Activated naive CD8-positive, alpha-beta T cell (primary cell): ENCODE measurements around the gene CITED4.
A peak's percentile ranks its signal among the peaks of the same experiment; 100 is the strongest.

Experiments used
- H3K27ac Mint-ChIP-seq: one replicate; pipeline ENCODE4 v1.8.0; 2021; ENCODE audit warnings: mixed read lengths
- H3K27me3 Mint-ChIP-seq: one replicate; pipeline ENCODE4 v1.8.0; 2021; ENCODE audit warnings: mixed read lengths
- H3K36me3 Mint-ChIP-seq: one replicate; pipeline ENCODE4 v1.8.0; 2021; ENCODE audit warnings: mixed read lengths
- H3K4me1 Mint-ChIP-seq: one replicate; pipeline ENCODE4 v1.8.0; 2021; ENCODE audit warnings: low read depth, mixed read lengths
- H3K4me3 Mint-ChIP-seq: one replicate; pipeline ENCODE4 v1.8.0; 2021; ENCODE audit warnings: mild to moderate bottlenecking, mixed read lengths
- H3K9me3 Mint-ChIP-seq: one replicate; pipeline ENCODE4 v1.8.0; 2021; ENCODE audit warnings: low read depth, mixed read lengths

Gene CITED4, protein sequence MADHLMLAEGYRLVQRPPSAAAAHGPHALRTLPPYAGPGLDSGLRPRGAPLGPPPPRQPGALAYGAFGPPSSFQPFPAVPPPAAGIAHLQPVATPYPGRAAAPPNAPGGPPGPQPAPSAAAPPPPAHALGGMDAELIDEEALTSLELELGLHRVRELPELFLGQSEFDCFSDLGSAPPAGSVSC

DNA sequence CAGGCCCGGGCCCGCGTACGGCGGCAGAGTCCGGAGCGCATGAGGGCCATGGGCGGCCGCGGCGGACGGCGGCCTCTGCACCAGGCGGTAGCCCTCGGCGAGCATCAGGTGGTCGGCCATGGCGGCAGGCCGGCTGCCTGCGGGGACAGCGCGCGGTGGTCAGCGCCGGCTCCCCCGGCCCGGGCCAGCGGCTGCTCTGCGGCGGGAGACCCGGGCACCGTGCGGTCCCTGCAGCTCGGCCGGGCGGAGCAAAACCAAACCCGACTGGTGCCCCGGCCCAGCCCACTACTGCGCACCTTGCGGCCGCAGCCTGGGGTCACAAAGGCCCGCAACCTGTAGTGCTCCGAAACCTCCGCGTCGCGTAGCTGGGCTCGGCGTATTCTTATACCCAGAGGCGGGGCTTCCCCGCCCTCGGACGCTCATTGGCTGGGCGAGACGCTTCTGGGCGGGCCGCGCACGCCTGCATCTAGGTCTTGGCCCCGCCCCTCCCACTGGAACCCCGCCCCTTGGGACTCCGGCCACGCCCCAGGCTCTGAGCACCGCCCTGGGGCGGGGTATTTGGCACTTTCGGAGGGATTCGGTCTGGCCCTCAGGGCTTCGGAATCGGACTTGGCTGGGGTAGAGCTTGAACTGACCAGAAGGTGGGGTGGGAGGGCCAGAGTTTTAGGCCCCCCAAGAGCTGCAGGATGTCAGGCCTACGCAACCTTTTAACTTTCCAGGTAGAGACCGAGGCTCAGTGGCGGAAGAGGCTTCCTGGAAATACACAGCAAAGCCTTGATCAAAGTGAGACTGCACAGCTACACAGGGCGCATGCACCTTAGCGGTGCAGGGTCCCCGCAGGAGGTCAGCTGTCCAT lies at the start of gene CITED4:
Gene CITED4 (minus strand): TSS at position 356 of the 856 bp plus-strand sequence. CDS start 236 bp downstream, at position 120.
- Mint-ChIP-seq H3K27ac (peak within 1 kb of the TSS; percentile 95), H3K36me3 (no peaks in the 10 kb centered on the region), H3K4me3 (peak within 1 kb of the TSS; percentile 92), H3K9me3 (no peaks in the 10 kb centered on the region), H3K4me1 (peaks cover 13% of the 10 kb centered on the region), H3K27me3 (no peaks in the 10 kb centered on the region)

- no peak overlapping the region for H3K27ac Mint-ChIP-seq
- H3K4me1 Mint-ChIP-seq = no peaks in the 10 kb centered on the region
- no peaks in the 10 kb centered on the region for H3K27me3 Mint-ChIP-seq
- no peaks in the 10 kb centered on the region for H3K36me3 Mint-ChIP-seq
- no peaks in the 10 kb centered on the region for H3K9me3 Mint-ChIP-seq
- no peak overlapping the region for H3K4me3 Mint-ChIP-seq
Observed at GRCh38 chr1:40911105-40911504, 48.9 kb upstream of the CITED4 start.

- no peaks in the 10 kb centered on the region for H3K9me3 Mint-ChIP-seq
- no peaks in the 10 kb centered on the region for H3K4me1 Mint-ChIP-seq
- no peak overlapping the region for H3K4me3 Mint-ChIP-seq
- no peaks in the 10 kb centered on the region for H3K27me3 Mint-ChIP-seq
- H3K27ac Mint-ChIP-seq = no peak overlapping the region
- no peaks in the 10 kb centered on the region for H3K36me3 Mint-ChIP-seq
Observed at GRCh38 chr1:40909281-40909680, 47.1 kb upstream of the CITED4 start.

DNA sequence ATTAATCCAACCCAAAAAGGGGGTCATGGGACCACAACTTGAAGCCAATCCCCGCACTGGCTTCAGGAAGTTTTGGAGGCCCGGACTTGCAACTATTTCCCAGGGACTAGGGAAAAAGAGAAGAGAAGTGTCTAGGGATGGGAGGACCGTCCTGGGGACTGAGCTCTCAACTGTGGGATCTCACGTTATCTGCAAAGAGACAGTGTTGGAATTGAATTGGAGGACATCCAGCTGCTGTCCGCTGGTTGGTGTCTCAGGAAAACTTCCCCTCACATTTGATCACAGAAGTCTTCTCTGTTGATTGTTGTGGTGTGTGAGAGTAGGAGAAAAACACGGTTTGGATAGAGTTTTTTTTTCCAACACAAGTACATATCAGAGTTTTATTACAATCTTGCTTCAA lies 46.2 kb upstream of the CITED4 start:
- Mint-ChIP-seq H3K4me3 (no peak overlapping the region), H3K4me1 (no peaks in the 10 kb centered on the region), H3K9me3 (no peaks in the 10 kb centered on the region), H3K27me3 (no peaks in the 10 kb centered on the region), H3K27ac (no peak overlapping the region), H3K36me3 (no peaks in the 10 kb centered on the region)

DNA sequence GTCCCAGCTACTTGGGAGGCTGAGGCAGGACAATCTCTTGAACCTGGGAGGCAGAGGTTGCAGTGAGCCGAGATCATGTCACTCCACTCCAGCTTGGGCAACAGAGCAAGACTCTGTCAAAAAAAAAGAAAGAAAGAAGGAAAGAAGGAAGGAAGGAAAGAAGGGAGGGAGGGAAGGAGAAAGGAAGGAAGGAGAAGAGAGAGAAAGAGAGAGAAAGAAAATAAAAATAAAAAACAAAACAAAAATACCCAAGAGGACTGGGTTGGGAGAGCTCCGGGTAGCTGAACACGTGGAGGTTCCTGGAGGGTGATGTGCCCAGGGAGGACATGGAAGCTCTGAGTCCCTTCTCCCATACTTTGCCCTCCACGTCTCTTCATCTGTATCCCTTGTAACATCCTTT lies 45.7 kb upstream of the CITED4 start:
- H3K36me3 Mint-ChIP-seq = no peaks in the 10 kb centered on the region
- H3K27ac Mint-ChIP-seq = no peak overlapping the region
- H3K4me1 Mint-ChIP-seq = no peaks in the 10 kb centered on the region
- H3K27me3 Mint-ChIP-seq = no peaks in the 10 kb centered on the region
- H3K4me3 Mint-ChIP-seq = no peak overlapping the region
- no peaks in the 10 kb centered on the region for H3K9me3 Mint-ChIP-seq

GRCh38 chr1:40906781-40907400 lies 44.7 kb upstream of the CITED4 start:
- Mint-ChIP-seq H3K4me3 (no peak overlapping the region), H3K4me1 (no peaks in the 10 kb centered on the region), H3K36me3 (no peaks in the 10 kb centered on the region), H3K9me3 (no peaks in the 10 kb centered on the region), H3K27me3 (no peaks in the 10 kb centered on the region), H3K27ac (no peak overlapping the region)

- H3K4me3 Mint-ChIP-seq = no peak overlapping the region
- H3K4me1 Mint-ChIP-seq = no peaks in the 10 kb centered on the region
Observed at GRCh38 chr1:40905061-40905460, 42.9 kb upstream of the CITED4 start.

GRCh38 chr1:40903106-40903505 lies 40.9 kb upstream of the CITED4 start:
- no peaks in the 10 kb centered on the region for H3K4me1 Mint-ChIP-seq
- no peaks in the 10 kb centered on the region for H3K9me3 Mint-ChIP-seq
- H3K4me3 Mint-ChIP-seq = no peak overlapping the region
- no peak overlapping the region for H3K27ac Mint-ChIP-seq
- no peaks in the 10 kb centered on the region for H3K27me3 Mint-ChIP-seq
- H3K36me3 Mint-ChIP-seq = no peaks in the 10 kb centered on the region

More at GRCh38 chr1:40905061-40905460, 42.9 kb upstream of the CITED4 start:
- H3K9me3 Mint-ChIP-seq = no peaks in the 10 kb centered on the region
- no peaks in the 10 kb centered on the region for H3K27me3 Mint-ChIP-seq
- H3K27ac Mint-ChIP-seq = no peak overlapping the region
- no peaks in the 10 kb centered on the region for H3K36me3 Mint-ChIP-seq

- no peaks in the 10 kb centered on the region for H3K27me3 Mint-ChIP-seq
- peaks cover 2% of the 10 kb centered on the region for H3K36me3 Mint-ChIP-seq
- H3K27ac Mint-ChIP-seq = no peak overlapping the region
- no peaks in the 10 kb centered on the region for H3K9me3 Mint-ChIP-seq
- H3K4me1 Mint-ChIP-seq = no peaks in the 10 kb centered on the region
- H3K4me3 Mint-ChIP-seq = no peak overlapping the region
Observed at GRCh38 chr1:40901886-40902852, 40.0 kb upstream of the CITED4 start.

GRCh38 chr1:40899230-40899870 lies 37.2 kb upstream of the CITED4 start:
- peaks cover 10% of the 10 kb centered on the region for H3K9me3 Mint-ChIP-seq
- H3K4me1 Mint-ChIP-seq = no peaks in the 10 kb centered on the region
- no peak overlapping the region for H3K4me3 Mint-ChIP-seq
- no peaks in the 10 kb centered on the region for H3K27me3 Mint-ChIP-seq
- peaks cover 10% of the 10 kb centered on the region for H3K36me3 Mint-ChIP-seq
- no peak overlapping the region for H3K27ac Mint-ChIP-seq

DNA sequence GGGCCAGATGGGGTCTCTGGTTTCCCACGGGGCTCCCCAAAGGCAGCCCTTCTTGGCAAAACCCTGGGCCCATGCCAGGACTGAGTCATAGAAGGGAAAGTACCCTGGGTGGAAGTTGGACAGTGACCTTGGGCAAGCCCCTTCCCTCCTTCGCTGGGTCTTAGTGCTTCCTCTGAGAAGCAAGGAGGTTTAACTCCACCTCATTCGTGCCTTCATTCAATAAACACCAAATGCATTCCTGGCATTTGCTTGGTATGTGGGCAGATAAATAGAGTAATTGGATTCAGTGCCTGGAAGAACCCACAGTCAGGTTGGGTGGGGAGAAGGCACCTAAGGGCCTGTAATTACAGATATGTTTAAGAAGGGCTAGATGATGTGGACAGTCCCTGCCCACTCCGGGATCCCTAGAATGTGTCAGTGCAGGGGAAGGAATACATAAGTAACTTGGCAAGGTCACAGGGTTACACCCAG lies 36.3 kb upstream of the CITED4 start:
- Mint-ChIP-seq H3K27me3 (no peaks in the 10 kb centered on the region), H3K4me3 (no peak overlapping the region), H3K27ac (no peak overlapping the region), H3K4me1 (no peaks in the 10 kb centered on the region), H3K9me3 (peaks cover 14% of the 10 kb centered on the region), H3K36me3 (peaks cover 13% of the 10 kb centered on the region)

DNA sequence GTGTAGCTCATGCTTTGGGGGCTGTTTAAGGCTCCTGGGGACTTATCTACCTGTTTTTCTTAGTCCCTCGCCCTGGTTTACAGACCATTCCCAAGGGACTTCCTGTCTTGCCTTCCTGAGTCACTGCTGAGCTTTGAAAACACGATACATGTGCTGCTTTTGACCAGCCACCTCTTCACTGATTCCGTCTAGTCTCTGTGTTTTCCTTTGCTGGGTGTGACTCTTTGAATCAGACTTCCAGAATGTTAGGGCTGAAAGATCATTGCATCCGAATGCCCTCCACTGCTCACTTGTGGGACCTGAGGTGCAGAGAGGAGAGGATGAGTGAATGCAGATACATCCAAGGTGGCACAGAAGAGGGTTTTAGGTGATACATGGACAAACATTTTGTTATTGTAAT lies 35.4 kb upstream of the CITED4 start:
- Mint-ChIP-seq H3K4me3 (no peak overlapping the region), H3K9me3 (peaks cover 17% of the 10 kb centered on the region), H3K27ac (no peak overlapping the region), H3K36me3 (peaks cover 16% of the 10 kb centered on the region), H3K27me3 (no peaks in the 10 kb centered on the region), H3K4me1 (no peaks in the 10 kb centered on the region)

- Mint-ChIP-seq H3K36me3 (peaks cover 16% of the 10 kb centered on the region), H3K4me1 (no peaks in the 10 kb centered on the region), H3K4me3 (no peak overlapping the region), H3K9me3 (peaks cover 17% of the 10 kb centered on the region), H3K27me3 (peaks cover under 1% of the 10 kb centered on the region), H3K27ac (no peak overlapping the region)
Observed at GRCh38 chr1:40896482-40896881, 34.3 kb upstream of the CITED4 start.

GRCh38 chr1:40895601-40896000 lies 33.4 kb upstream of the CITED4 start:
- H3K4me3 Mint-ChIP-seq = no peak overlapping the region
- no peaks in the 10 kb centered on the region for H3K4me1 Mint-ChIP-seq
- peaks cover 17% of the 10 kb centered on the region for H3K9me3 Mint-ChIP-seq
- H3K36me3 Mint-ChIP-seq = peaks cover 16% of the 10 kb centered on the region
- no peak overlapping the region for H3K27ac Mint-ChIP-seq
- H3K27me3 Mint-ChIP-seq = peaks cover 2% of the 10 kb centered on the region
